Fibroblast of lung (primary cell): Measurements from ENCODE around the gene FAM181A. TPM values are rescaled to one million over a fixed set of nuclear protein-coding genes. Genes with fewer than 3 reads are reported as not detected.

Source experiments
- DNase-seq, 2 donors: peaks; one replicate each; pipeline versions ENCODE4 v3.0.0 to v3.0.0-alpha.2; 2010; ENCODE audit warnings: low read depth in 2 of 2
- H2AFZ ChIP-seq: 2 replicates; pipeline ENCODE4 v1.5.1; 2012; ENCODE audit warnings: low read length, control low read depth, inconsistent platforms
- H3K27ac ChIP-seq: 2 replicates; pipeline ENCODE4 v1.5.1; 2011; ENCODE audit warnings: low read length, control low read depth; ENCODE audit not compliant: insufficient read depth
- H3K27me3 ChIP-seq: 2 replicates; pipeline ENCODE4 v1.5.1; 2011; ENCODE audit warnings: mild to moderate bottlenecking, low read length; ENCODE audit not compliant: control insufficient read depth, insufficient read depth
- H3K36me3 ChIP-seq: 2 replicates; pipeline ENCODE4 v1.5.1; 2011; ENCODE audit warnings: low read length; ENCODE audit not compliant: control insufficient read depth, insufficient read depth
- H3K4me1 ChIP-seq: 2 replicates; pipeline ENCODE4 v1.5.1; 2011; ENCODE audit warnings: low read length; ENCODE audit not compliant: control insufficient read depth, insufficient read depth; ENCODE audit errors: extremely low read depth
- H3K4me2 ChIP-seq: 2 replicates; pipeline ENCODE4 v1.5.1; 2011; ENCODE audit warnings: low read length, control low read depth; ENCODE audit not compliant: insufficient read depth; ENCODE audit errors: extremely low read depth
- H3K4me3 ChIP-seq, 4 experiments: fragments of 200-600 bp in 1 of 4; sonication (generic) in 1 of 4; replicated peaks in 1 of 4; 2 replicates each; pipeline ENCODE4 v1.5.1; 2011 to 2016; ENCODE audit warnings: low read length in 4 of 4, low read depth in 3 of 4, mild to moderate bottlenecking in 3 of 4, control low read depth in 2 of 4, inconsistent platforms in 1 of 4, mixed read lengths in 1 of 4; ENCODE audit not compliant: insufficient read depth in 1 of 4; ENCODE audit errors: control extremely low read depth in 1 of 4
- H3K79me2 ChIP-seq: 2 replicates; pipeline ENCODE4 v1.5.1; 2012; ENCODE audit warnings: mild to moderate bottlenecking, low read length, inconsistent platforms; ENCODE audit not compliant: control insufficient read depth, insufficient read depth
- H3K9ac ChIP-seq: 2 replicates; pipeline ENCODE4 v1.5.1; 2011; ENCODE audit warnings: mild to moderate bottlenecking, low read length, control low read depth; ENCODE audit not compliant: insufficient read depth
- H3K9me3 ChIP-seq: 2 replicates; pipeline ENCODE4 v1.5.1; 2012; ENCODE audit warnings: low read depth, low read length; ENCODE audit not compliant: control insufficient read depth, insufficient read depth
- H4K20me1 ChIP-seq: 2 replicates; pipeline ENCODE4 v1.5.1; 2011; ENCODE audit warnings: low read length; ENCODE audit not compliant: control insufficient read depth, insufficient read depth; ENCODE audit errors: extremely low read depth
- EZH2 ChIP-seq: IDR thresholded peaks from 2 replicates; pipeline ENCODE4 v1.5.1; 2012; ENCODE audit warnings: low read length, control low read depth, mild to moderate bottlenecking; ENCODE audit errors: missing control alignments
- polyA plus RNA-seq, 2 donors: library from polyadenylated mRNA; depleted of rRNA in 1 of 2; stranded (reverse) in 1 of 2; unstranded in 1 of 2; fragments of >200 nt; gene quantifications; 2 replicates each; pipeline ENCODE4 v1.2.1, GENCODE V29; 2011 to 2012; ENCODE audit warnings: missing spikeins in 1 of 2
- total RNA-seq: library from RNA; depleted of rRNA; stranded (reverse); fragments of >200 nt; gene quantifications from 2 replicates; pipeline ENCODE4 v1.2.1, GENCODE V29; 2014
- TF ChIP-seq, protein P1 (sequence below), 2 donors: IDR thresholded peaks in 1 of 2; conservative IDR thresholded peaks in 1 of 2; 1 replicate in 1 of 2; 2 replicates in 1 of 2; pipeline ENCODE4 v1.5.1; 2011 to 2012; ENCODE audit warnings: low read length in 2 of 2, control low read depth in 1 of 2, inconsistent platforms in 1 of 2, low read depth in 1 of 2, mild to moderate bottlenecking in 1 of 2

Gene FAM181A
- total and polyA plus RNA-seq, 2 donors (not counting 1 experiment from before 2014, with no cell fraction given), result not detected

DNA sequence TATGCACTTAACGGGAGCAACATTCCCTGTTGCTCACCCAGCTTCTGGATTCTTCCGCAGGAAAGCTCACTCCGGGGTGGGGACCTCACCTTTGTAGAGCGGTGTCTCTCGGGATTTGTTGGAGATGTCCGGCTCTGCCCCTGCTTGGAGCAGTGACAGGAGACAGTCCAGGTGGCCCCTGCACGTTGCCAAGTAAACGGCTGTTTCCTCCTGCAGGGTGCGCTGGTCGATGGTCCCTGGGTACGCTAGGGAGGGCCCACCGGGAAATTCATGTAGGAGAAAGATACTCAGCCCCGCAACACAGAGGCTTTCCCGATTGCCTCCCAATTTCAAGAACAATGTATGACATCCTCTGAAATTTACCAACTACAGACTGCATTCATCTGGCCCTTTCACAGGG is 26.1 kb downstream of the FAM181A start:
- no peaks in the 10 kb centered on the region for H3K27me3 ChIP-seq
- no peak overlapping the region for H3K4me3 ChIP-seq
- H3K9ac ChIP-seq, result no peak overlapping the region
- no peaks in the 10 kb centered on the region for H4K20me1 ChIP-seq
- no peaks in the 10 kb centered on the region for H3K9me3 ChIP-seq
- H2AFZ ChIP-seq, result no peak overlapping the region
- no peak for DNase-seq
- TF ChIP-seq, protein P1, sequence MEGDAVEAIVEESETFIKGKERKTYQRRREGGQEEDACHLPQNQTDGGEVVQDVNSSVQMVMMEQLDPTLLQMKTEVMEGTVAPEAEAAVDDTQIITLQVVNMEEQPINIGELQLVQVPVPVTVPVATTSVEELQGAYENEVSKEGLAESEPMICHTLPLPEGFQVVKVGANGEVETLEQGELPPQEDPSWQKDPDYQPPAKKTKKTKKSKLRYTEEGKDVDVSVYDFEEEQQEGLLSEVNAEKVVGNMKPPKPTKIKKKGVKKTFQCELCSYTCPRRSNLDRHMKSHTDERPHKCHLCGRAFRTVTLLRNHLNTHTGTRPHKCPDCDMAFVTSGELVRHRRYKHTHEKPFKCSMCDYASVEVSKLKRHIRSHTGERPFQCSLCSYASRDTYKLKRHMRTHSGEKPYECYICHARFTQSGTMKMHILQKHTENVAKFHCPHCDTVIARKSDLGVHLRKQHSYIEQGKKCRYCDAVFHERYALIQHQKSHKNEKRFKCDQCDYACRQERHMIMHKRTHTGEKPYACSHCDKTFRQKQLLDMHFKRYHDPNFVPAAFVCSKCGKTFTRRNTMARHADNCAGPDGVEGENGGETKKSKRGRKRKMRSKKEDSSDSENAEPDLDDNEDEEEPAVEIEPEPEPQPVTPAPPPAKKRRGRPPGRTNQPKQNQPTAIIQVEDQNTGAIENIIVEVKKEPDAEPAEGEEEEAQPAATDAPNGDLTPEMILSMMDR (conservative IDR thresholded peaks at IDR 0.05 in 1 of 2, IDR thresholded peaks at IDR 0.05 in 1 of 2; ENCODE audit: low read depth in 1 of 2, low read length in 2 of 2), result no peak
- TF ChIP-seq EZH2, result no peak
- no peaks in the 10 kb centered on the region for H3K4me1 ChIP-seq
- no peak overlapping the region for H3K4me2 ChIP-seq
- no peak overlapping the region for H3K27ac ChIP-seq
- no peaks in the 10 kb centered on the region for H3K79me2 ChIP-seq
- H3K36me3 ChIP-seq, result no peaks in the 10 kb centered on the region

GRCh38 chr14:93953739-93954515 is 26.8 kb downstream of the FAM181A start:
- Histone ChIP-seq H3K9ac (no peak overlapping the region), H3K4me1 (no peaks in the 10 kb centered on the region), H3K27ac (no peak overlapping the region), H3K9me3 (no peaks in the 10 kb centered on the region), H3K79me2 (no peaks in the 10 kb centered on the region), H3K27me3 (no peaks in the 10 kb centered on the region), H3K4me3 (no peak overlapping the region), H4K20me1 (no peaks in the 10 kb centered on the region), H2AFZ (no peak overlapping the region), H3K36me3 (no peaks in the 10 kb centered on the region), H3K4me2 (no peak overlapping the region)
- DNase-seq, result no peak
- TF ChIP-seq, protein P1 (conservative IDR thresholded peaks at IDR 0.05 in 1 of 2, IDR thresholded peaks at IDR 0.05 in 1 of 2; ENCODE audit: low read depth in 1 of 2, low read length in 2 of 2), result no peak
- no peak for TF ChIP-seq EZH2

- TF ChIP-seq EZH2, result no peak
- TF ChIP-seq, protein P1 (conservative IDR thresholded peaks at IDR 0.05 in 1 of 2, IDR thresholded peaks at IDR 0.05 in 1 of 2; ENCODE audit: low read depth in 1 of 2, low read length in 2 of 2), result no peak
- Histone ChIP-seq H3K36me3 (no peaks in the 10 kb centered on the region), H3K27me3 (no peaks in the 10 kb centered on the region), H3K27ac (no peak overlapping the region), H3K4me1 (no peaks in the 10 kb centered on the region), H3K9ac (no peak overlapping the region), H3K79me2 (no peaks in the 10 kb centered on the region), H2AFZ (no peak overlapping the region), H4K20me1 (no peaks in the 10 kb centered on the region), H3K9me3 (no peaks in the 10 kb centered on the region), H3K4me3 (no peak overlapping the region), H3K4me2 (no peak overlapping the region)
- no peak for DNase-seq
Measured at GRCh38 chr14:93954516-93954830, 27.3 kb downstream of the FAM181A start.
